Neural cell (in vitro differentiated cells): ENCODE measurements around the gene XRRA1.

Experiments used
- CTCF ChIP-seq: fragments of 450-650 bp; IDR thresholded peaks from 2 replicates; pipeline ENCODE4 v1.5.1; 2014; ENCODE audit warnings: antibody characterized with exemption, mild to moderate bottlenecking, moderate library complexity; ENCODE audit not compliant: poor library complexity, severe bottlenecking
- EP300 ChIP-seq: fragments of 450-650 bp; conservative IDR thresholded peaks from 2 replicates; pipeline ENCODE4 v1.6.1; 2014; ENCODE audit warnings: antibody characterized with exemption, mild to moderate bottlenecking, moderate library complexity; ENCODE audit not compliant: poor library complexity, severe bottlenecking
- EZH2 ChIP-seq: fragments of 200-600, 300-800 bp; shearing (Covaris generic), sonication (generic); IDR thresholded peaks from 2 replicates; pipeline ENCODE4 v1.6.1; 2014; ENCODE audit warnings: antibody characterized with exemption, low read length, borderline replicate concordance, mild to moderate bottlenecking; ENCODE audit not compliant: insufficient read depth, poor library complexity, severe bottlenecking
- MXI1 ChIP-seq: fragments of 450-650 bp; conservative IDR thresholded peaks from 2 replicates; pipeline ENCODE4 v1.6.1; 2014; ENCODE audit warnings: antibody characterized with exemption, mild to moderate bottlenecking; ENCODE audit not compliant: poor library complexity, severe bottlenecking
- RAD21 ChIP-seq: fragments of 450-650 bp; conservative IDR thresholded peaks from 2 replicates; pipeline ENCODE4 v1.6.1; 2014; ENCODE audit warnings: antibody characterized with exemption, mild to moderate bottlenecking, moderate library complexity

GRCh38 chr11:74951226-74951625 is 2.3 kb upstream of the XRRA1 start:
- TF ChIP-seq RAD21 = no peak
- no peak for TF ChIP-seq MXI1
- no peak for TF ChIP-seq CTCF
- no peak for TF ChIP-seq EZH2
- TF ChIP-seq EP300 = no peak
